Activated T-cell treated with anti-CD3 and anti-CD28 coated beads, Interleukin-2, amount 50 U/mL, for 24 hours (primary cell): ENCODE data around the gene KPNA6.
A peak's percentile ranks its signal among the peaks of the same experiment; 100 is the strongest.
"Not testable (repeated sequence)": the region's sequence is repeated elsewhere in the genome, so short reads cannot be mapped to it uniquely, and the experiment has no call there.

ENCODE experiments used
- DNase-seq: peaks from one replicate; pipeline ENCODE4 v3.0.0-alpha.2; 2020
- H3K27ac Mint-ChIP-seq: 2 replicates; pipeline ENCODE4 v1.8.0; 2020; ENCODE audit warnings: mild to moderate bottlenecking, mixed read lengths
- H3K27me3 Mint-ChIP-seq: 2 replicates; pipeline ENCODE4 v1.8.0; 2020; ENCODE audit warnings: mixed read lengths
- H3K36me3 Mint-ChIP-seq: 2 replicates; pipeline ENCODE4 v1.8.0; 2020; ENCODE audit warnings: low read depth, mixed read lengths
- H3K4me1 Mint-ChIP-seq: 2 replicates; pipeline ENCODE4 v1.8.0; 2020; ENCODE audit warnings: low read depth, mixed read lengths
- H3K4me3 Mint-ChIP-seq: 2 replicates; pipeline ENCODE4 v1.8.0; 2020; ENCODE audit warnings: mild to moderate bottlenecking, moderate library complexity, mixed read lengths
- H3K9me3 Mint-ChIP-seq: 2 replicates; pipeline ENCODE4 v1.8.0; 2020; ENCODE audit warnings: mixed read lengths

KPNA6 gene

GRCh38 chr1:32082022-32082421, 25.8 kb upstream of the KPNA6 start:
- Mint-ChIP-seq H3K4me3 (no peak overlapping the region), H3K4me1 (no peaks in the 10 kb centered on the region), H3K27me3 (no peaks in the 10 kb centered on the region), H3K27ac (no peak overlapping the region), H3K9me3 (no peaks in the 10 kb centered on the region), H3K36me3 (peaks cover 69% of the 10 kb centered on the region)
- DNase-seq, result no peak

DNA sequence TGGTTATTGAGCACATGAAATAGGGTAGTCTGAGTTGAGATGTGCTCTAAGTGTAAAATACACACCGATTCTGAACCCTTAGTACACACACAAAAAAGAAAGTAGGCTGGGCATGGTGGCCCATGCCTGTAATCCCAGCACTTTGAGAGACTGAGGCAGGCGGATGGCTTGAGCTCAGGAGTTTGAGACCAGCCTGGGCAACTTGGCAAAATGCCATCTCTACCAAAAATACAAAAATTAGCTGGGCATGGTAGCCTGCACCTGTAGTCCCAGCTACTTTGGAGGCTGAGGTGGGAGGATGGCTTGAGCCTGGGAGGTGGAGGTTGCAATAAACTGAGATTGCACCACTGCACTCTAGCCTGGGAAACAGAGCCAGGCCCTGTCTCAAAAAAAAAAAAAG, 21.5 kb upstream of the KPNA6 start:
- not testable (repeated sequence) for H3K4me3 Mint-ChIP-seq, H3K27ac Mint-ChIP-seq, H3K4me1 Mint-ChIP-seq, H3K27me3 Mint-ChIP-seq, H3K9me3 Mint-ChIP-seq, DNase-seq
- H3K36me3 Mint-ChIP-seq, result peaks cover 56% of the 10 kb centered on the region

DNA sequence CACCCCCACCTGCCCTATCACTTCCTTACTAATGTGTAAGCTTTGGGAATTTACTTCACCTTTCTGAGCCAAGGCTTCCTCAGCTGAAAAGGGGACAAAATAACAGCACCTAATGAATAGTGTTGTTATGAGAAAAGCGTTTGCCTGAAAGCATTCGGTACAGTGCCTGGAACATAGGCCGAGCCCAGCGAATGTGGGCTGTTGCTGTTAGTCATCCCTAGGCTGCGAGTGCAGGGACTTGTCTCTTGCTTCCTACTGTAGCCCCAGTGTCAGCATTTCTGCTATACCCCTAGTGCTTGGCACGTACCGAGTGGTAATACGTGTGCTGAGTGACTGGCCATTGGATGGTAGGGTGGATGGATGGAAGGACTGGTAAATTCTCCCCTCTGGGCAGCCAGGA, 16.7 kb upstream of the KPNA6 start:
- H3K36me3 Mint-ChIP-seq, result peaks cover 65% of the 10 kb centered on the region
- H3K27me3 Mint-ChIP-seq, result no peaks in the 10 kb centered on the region
- H3K9me3 Mint-ChIP-seq, result no peaks in the 10 kb centered on the region
- no peak overlapping the region for H3K27ac Mint-ChIP-seq
- no peak overlapping the region for H3K4me3 Mint-ChIP-seq
- no peak for DNase-seq
- H3K4me1 Mint-ChIP-seq, result no peaks in the 10 kb centered on the region

- Mint-ChIP-seq H3K36me3 (peaks cover 67% of the 10 kb centered on the region), H3K9me3 (no peaks in the 10 kb centered on the region), H3K4me3 (no peak overlapping the region), H3K27ac (peak overlapping the region; percentile 11), H3K4me1 (no peaks in the 10 kb centered on the region), H3K27me3 (no peaks in the 10 kb centered on the region)
- DNase-seq, result no peak
Measured at GRCh38 chr1:32091591-32091990, 16.3 kb upstream of the KPNA6 start.

- Mint-ChIP-seq H3K36me3 (peaks cover 82% of the 10 kb centered on the region), H3K27ac (no peak overlapping the region), H3K9me3 (no peaks in the 10 kb centered on the region), H3K27me3 (no peaks in the 10 kb centered on the region), H3K4me1 (no peaks in the 10 kb centered on the region), H3K4me3 (no peak overlapping the region)
- DNase-seq, result no peak
Measured at GRCh38 chr1:32094746-32095521, 12.9 kb upstream of the KPNA6 start.

DNA sequence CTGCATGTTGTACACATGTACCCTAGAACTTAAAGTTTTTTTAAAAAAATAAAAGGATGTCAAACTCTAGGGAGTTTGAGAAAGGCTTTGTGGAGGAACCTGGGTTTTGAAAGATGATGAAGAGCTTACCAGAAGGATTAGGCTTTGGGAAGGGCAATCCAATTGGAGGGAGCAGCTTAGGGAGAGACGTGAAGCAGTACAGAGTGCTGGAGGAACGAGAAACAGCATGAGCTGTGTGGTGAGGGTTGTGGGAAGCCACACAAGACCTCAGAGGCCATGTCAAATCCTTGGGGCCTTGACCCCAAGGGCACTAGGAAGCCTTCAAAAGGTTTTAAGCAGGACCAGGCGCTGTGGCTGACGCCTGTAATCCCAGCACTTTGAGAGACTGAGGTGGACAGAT, 8.4 kb upstream of the KPNA6 start:
- Mint-ChIP-seq H3K4me3 (no peak overlapping the region), H3K27ac (no peak overlapping the region), H3K27me3 (no peaks in the 10 kb centered on the region), H3K36me3 (peaks cover 80% of the 10 kb centered on the region), H3K4me1 (peaks cover 3% of the 10 kb centered on the region), H3K9me3 (no peaks in the 10 kb centered on the region)
- no peak for DNase-seq

DNA sequence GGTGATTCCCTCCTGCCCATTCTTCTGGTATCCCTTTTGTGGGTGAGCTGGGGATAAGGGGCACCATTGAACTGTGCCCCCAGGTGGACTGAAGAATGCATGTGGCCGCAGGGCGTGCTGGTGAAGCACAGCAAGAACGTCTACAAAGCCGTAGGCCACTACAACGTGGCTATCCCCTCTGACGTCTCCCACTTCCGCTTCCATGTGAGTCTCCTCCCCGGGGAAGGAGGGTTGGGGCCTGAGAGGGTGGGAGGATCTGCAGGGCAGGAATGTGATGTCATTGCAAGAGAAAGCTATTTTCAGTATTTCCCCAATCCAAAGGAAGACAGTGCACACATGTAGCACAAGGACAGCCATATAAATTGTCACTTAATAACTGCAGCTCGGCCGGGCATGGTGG, 7.5 kb upstream of the KPNA6 start:
- no peaks in the 10 kb centered on the region for H3K27me3 Mint-ChIP-seq
- peak overlapping the region; percentile 49 for H3K27ac Mint-ChIP-seq
- H3K36me3 Mint-ChIP-seq, result peaks cover 71% of the 10 kb centered on the region
- no peak for DNase-seq
- no peaks in the 10 kb centered on the region for H3K9me3 Mint-ChIP-seq
- peaks cover 3% of the 10 kb centered on the region for H3K4me1 Mint-ChIP-seq
- no peak overlapping the region for H3K4me3 Mint-ChIP-seq

GRCh38 chr1:32100807-32101708, 6.8 kb upstream of the KPNA6 start:
- peaks cover 3% of the 10 kb centered on the region for H3K4me1 Mint-ChIP-seq
- H3K4me3 Mint-ChIP-seq, result no peak overlapping the region
- H3K27me3 Mint-ChIP-seq, result no peaks in the 10 kb centered on the region
- H3K27ac Mint-ChIP-seq, result no peak overlapping the region
- H3K9me3 Mint-ChIP-seq, result no peaks in the 10 kb centered on the region
- H3K36me3 Mint-ChIP-seq, result peaks cover 64% of the 10 kb centered on the region
- no peak for DNase-seq

- no peaks in the 10 kb centered on the region for H3K9me3 Mint-ChIP-seq
Measured at GRCh38 chr1:32104127-32104526, 3.7 kb upstream of the KPNA6 start.

GRCh38 chr1:32105338-32105737, 2.5 kb upstream of the KPNA6 start:
- peaks cover 20% of the 10 kb centered on the region for H3K4me1 Mint-ChIP-seq
- no peak overlapping the region for H3K27ac Mint-ChIP-seq
- peaks cover 47% of the 10 kb centered on the region for H3K36me3 Mint-ChIP-seq
- H3K27me3 Mint-ChIP-seq, result no peaks in the 10 kb centered on the region
- no peak for DNase-seq
- no peak overlapping the region for H3K4me3 Mint-ChIP-seq
- H3K9me3 Mint-ChIP-seq, result no peaks in the 10 kb centered on the region

More at GRCh38 chr1:32104127-32104526, 3.7 kb upstream of the KPNA6 start:
- Mint-ChIP-seq H3K4me1 (peaks cover 10% of the 10 kb centered on the region), H3K4me3 (no peak overlapping the region), H3K27me3 (no peaks in the 10 kb centered on the region), H3K27ac (no peak overlapping the region), H3K36me3 (peaks cover 49% of the 10 kb centered on the region)
- DNase-seq, result no peak

GRCh38 chr1:32106663-32107275, 1.1 kb upstream of the KPNA6 start:
- no peaks in the 10 kb centered on the region for H3K9me3 Mint-ChIP-seq
- H3K4me3 Mint-ChIP-seq, result peak overlapping the region; percentile 100
- DNase-seq, result no peak
- H3K27ac Mint-ChIP-seq, result peak overlapping the region; percentile 99
- H3K4me1 Mint-ChIP-seq, result peaks cover 32% of the 10 kb centered on the region
- no peaks in the 10 kb centered on the region for H3K27me3 Mint-ChIP-seq
- peaks cover 45% of the 10 kb centered on the region for H3K36me3 Mint-ChIP-seq

GRCh38 chr1:32111040-32111623, 3.3 kb downstream of the KPNA6 start:
- H3K27me3 Mint-ChIP-seq, result no peaks in the 10 kb centered on the region
- no peak overlapping the region for H3K4me3 Mint-ChIP-seq
- peaks cover 62% of the 10 kb centered on the region for H3K4me1 Mint-ChIP-seq
- H3K36me3 Mint-ChIP-seq, result peaks cover 56% of the 10 kb centered on the region
- H3K27ac Mint-ChIP-seq, result peak overlapping the region; percentile 71
- no peak for DNase-seq
- no peaks in the 10 kb centered on the region for H3K9me3 Mint-ChIP-seq

- Mint-ChIP-seq H3K36me3 (peaks cover 61% of the 10 kb centered on the region), H3K4me3 (no peak overlapping the region), H3K27ac (peak overlapping the region; percentile 71), H3K27me3 (no peaks in the 10 kb centered on the region), H3K4me1 (peaks cover 68% of the 10 kb centered on the region), H3K9me3 (no peaks in the 10 kb centered on the region)
- DNase-seq, result no peak
Measured at GRCh38 chr1:32111789-32112188, 3.9 kb downstream of the KPNA6 start.

- Mint-ChIP-seq H3K27ac (peak overlapping the region; percentile 86), H3K4me1 (peaks cover 67% of the 10 kb centered on the region), H3K4me3 (peak overlapping the region; percentile 0), H3K36me3 (peaks cover 65% of the 10 kb centered on the region), H3K9me3 (no peaks in the 10 kb centered on the region), H3K27me3 (no peaks in the 10 kb centered on the region)
- no peak for DNase-seq
Measured at GRCh38 chr1:32112806-32113375, 5.0 kb downstream of the KPNA6 start.
